Neural cell (in vitro differentiated cells): ENCODE data around the gene CEBPZ.

Experiments used
- POLR2AphosphoS5 ChIP-seq: IDR thresholded peaks from 2 replicates; pipeline ENCODE4 v1.6.1; 2012
- SMC3 ChIP-seq: fragments of 450-650 bp; conservative IDR thresholded peaks from 2 replicates; pipeline ENCODE4 v1.6.1; 2014; ENCODE audit warnings: antibody characterized with exemption, mild to moderate bottlenecking, moderate library complexity; ENCODE audit not compliant: poor library complexity

GRCh38 chr2:37201766-37202165, 29.6 kb downstream of the CEBPZ start:
- no peak for TF ChIP-seq SMC3
- TF ChIP-seq POLR2AphosphoS5 = no peak
